Activated CD4-positive, CD25-positive, alpha-beta regulatory T cell treated with anti-CD3 and anti-CD28 coated beads, Interleukin-2, amount 50 U/mL, for 16 hours (primary cell): Measurements from ENCODE around the gene TMEM80.

ENCODE experiments used
- DNase-seq: peaks from one replicate; pipeline ENCODE4 v3.0.0-alpha.2; 2020; ENCODE audit warnings: low read depth, low spot score

Gene TMEM80

GRCh38 chr11:699116-699508, 3.5 kb downstream of the TMEM80 start:
- no peak for DNase-seq

- DNase-seq: no peak
Observed at GRCh38 chr11:699753-700152, 4.1 kb downstream of the TMEM80 start.

GRCh38 chr11:701741-702461, 6.3 kb downstream of the TMEM80 start:
- no peak for DNase-seq

- no peak for DNase-seq
Observed at GRCh38 chr11:702462-703461, 7.1 kb downstream of the TMEM80 start.

GRCh38 chr11:703506-703905, 7.9 kb downstream of the TMEM80 start:
- no peak for DNase-seq

GRCh38 chr11:704228-704674, 8.6 kb downstream of the TMEM80 start:
- DNase-seq: no peak

GRCh38 chr11:704781-705645, 9.4 kb downstream of the TMEM80 start:
- no peak for DNase-seq

GRCh38 chr11:705646-706438, 10.2 kb downstream of the TMEM80 start, which contains the start of gene EPS8L2:
EPS8L2 (plus strand) TSS chr11:706231; CDS start chr11:709408, 3,177 bp downstream.
- DNase-seq: no peak

- no peak for DNase-seq
Observed at GRCh38 chr11:706439-706956, 10.9 kb downstream of the TMEM80 start.

GRCh38 chr11:706957-707816, 11.6 kb downstream of the TMEM80 start:
- no peak for DNase-seq

- DNase-seq: no peak
Observed at GRCh38 chr11:707817-708420, 12.3 kb downstream of the TMEM80 start.

- no peak for DNase-seq
Observed at GRCh38 chr11:708511-708910, 12.9 kb downstream of the TMEM80 start.

- DNase-seq: no peak
Observed at GRCh38 chr11:709109-709997, 13.7 kb downstream of the TMEM80 start.

- DNase-seq: no peak
Observed at GRCh38 chr11:714436-714835, 18.8 kb downstream of the TMEM80 start.

- no peak for DNase-seq
Observed at GRCh38 chr11:719214-720016, 23.8 kb downstream of the TMEM80 start.

GRCh38 chr11:720017-720641, 24.5 kb downstream of the TMEM80 start:
- no peak for DNase-seq
